ENCODE results near the gene CADM2.

- TF ChIP-seq CTCF (IDR thresholded peaks at IDR 0.05) (no peak), POLR2A (IDR thresholded peaks at IDR 0.05) (no peak), EP300 (IDR thresholded peaks at IDR 0.05) (no peak), POLR2AphosphoS5 (IDR thresholded peaks at IDR 0.05) (no peak)
These were observed 1150.6 kb downstream of the CADM2 start for GRCh38 chr3:86109434-86109833.

All from upper lobe of left lung (tissue), 4 donors.